KMS-11 (cell line): Measurements from ENCODE around the gene HNRNPDL.

Source experiments
- H2AFZ ChIP-seq: fragments of 200-600 bp; sonication (generic); 2 replicates; pipeline ENCODE4 v1.6.1; 2016; ENCODE audit warnings: antibody characterized with exemption, mixed run types, low read depth
- H3K27ac ChIP-seq: fragments of 200-600 bp; sonication (generic); 2 replicates; pipeline ENCODE4 v1.6.1; 2016; ENCODE audit warnings: mild to moderate bottlenecking, mixed run types
- H3K27me3 ChIP-seq: fragments of 200-600 bp; sonication (generic); 2 replicates; pipeline ENCODE4 v1.6.1; 2017; ENCODE audit warnings: mild to moderate bottlenecking, low read depth, mixed run types, moderate library complexity; ENCODE audit not compliant: insufficient read depth
- H3K36me3 ChIP-seq: fragments of 200-600 bp; sonication (generic); 2 replicates; pipeline ENCODE4 v1.6.1; 2017; ENCODE audit warnings: mild to moderate bottlenecking, mixed run types; ENCODE audit not compliant: insufficient read depth
- H3K4me1 ChIP-seq: fragments of 200-600 bp; sonication (generic); 2 replicates; pipeline ENCODE4 v1.6.1; 2016; ENCODE audit warnings: mild to moderate bottlenecking, low read depth, mixed run types; ENCODE audit not compliant: poor library complexity, severe bottlenecking
- H3K4me2 ChIP-seq: fragments of 200-600 bp; sonication (generic); 2 replicates; pipeline ENCODE4 v1.7.0; 2016; ENCODE audit warnings: mild to moderate bottlenecking, mixed run types
- H3K4me3 ChIP-seq: fragments of 200-600 bp; sonication (generic); IDR thresholded peaks from 2 replicates; pipeline ENCODE4 v1.6.1; 2017; ENCODE audit warnings: low read depth, low read length, mixed read lengths; ENCODE audit not compliant: insufficient read depth
- H3K79me2 ChIP-seq: fragments of 200-600 bp; sonication (generic); 2 replicates; pipeline ENCODE4 v1.6.1; 2016; ENCODE audit warnings: low read depth, mixed run types; ENCODE audit not compliant: insufficient read depth
- H3K9ac ChIP-seq: fragments of 200-600 bp; sonication (generic); 2 replicates; pipeline ENCODE4 v1.6.1; 2016; ENCODE audit warnings: mild to moderate bottlenecking, mixed run types
- H4K20me1 ChIP-seq: fragments of 200-600 bp; sonication (generic); 2 replicates; pipeline ENCODE4 v1.6.1; 2016; ENCODE audit warnings: mild to moderate bottlenecking, mixed run types; ENCODE audit not compliant: insufficient read depth
- CTCF ChIP-seq: fragments of 200-600 bp; sonication (generic); conservative IDR thresholded peaks from 2 replicates; pipeline ENCODE4 v1.6.1; 2017; ENCODE audit warnings: low read depth, mild to moderate bottlenecking, antibody characterized with exemption, low read length, moderate library complexity, mixed read lengths

HNRNPDL gene

GRCh38 chr4:82461710-82462109, 31.4 kb upstream of the HNRNPDL start:
- H3K79me2 ChIP-seq = no peaks in the 10 kb centered on the region
- H3K27me3 ChIP-seq = no peaks in the 10 kb centered on the region
- peaks cover 11% of the 10 kb centered on the region for H3K4me1 ChIP-seq
- peaks cover 5% of the 10 kb centered on the region; the same call in 1 of the 2 replicates for H3K36me3 ChIP-seq
- no peak overlapping the region for H3K9ac ChIP-seq
- no peak for TF ChIP-seq CTCF
- no peaks in the 10 kb centered on the region for H4K20me1 ChIP-seq
- H3K27ac ChIP-seq = no peak overlapping the region
- no peak overlapping the region for H2AFZ ChIP-seq
- no peak overlapping the region for H3K4me3 ChIP-seq
- H3K4me2 ChIP-seq = no peak overlapping the region

GRCh38 chr4:82458729-82459128, 28.5 kb upstream of the HNRNPDL start:
- Histone ChIP-seq H4K20me1 (no peaks in the 10 kb centered on the region), H3K4me2 (no peak overlapping the region), H3K27ac (no peak overlapping the region), H3K79me2 (no peaks in the 10 kb centered on the region; the same call in 1 of the 2 replicates), H2AFZ (no peak overlapping the region), H3K4me3 (no peak overlapping the region), H3K9ac (no peak overlapping the region), H3K27me3 (no peaks in the 10 kb centered on the region), H3K36me3 (peaks cover 5% of the 10 kb centered on the region; the same call in 1 of the 2 replicates), H3K4me1 (peaks cover 11% of the 10 kb centered on the region)
- TF ChIP-seq CTCF = no peak

- Histone ChIP-seq H3K36me3 (peaks cover 5% of the 10 kb centered on the region; the same call in 1 of the 2 replicates), H3K4me1 (peaks cover 5% of the 10 kb centered on the region)
These were observed 27.0 kb upstream of the HNRNPDL start for GRCh38 chr4:82457266-82457665.

GRCh38 chr4:82452026-82452425, 21.8 kb upstream of the HNRNPDL start:
- no peak overlapping the region for H3K9ac ChIP-seq
- no peaks in the 10 kb centered on the region for H3K27me3 ChIP-seq
- no peak for TF ChIP-seq CTCF
- H3K79me2 ChIP-seq = peaks cover 6% of the 10 kb centered on the region; the same call in 1 of the 2 replicates
- H3K4me1 ChIP-seq = no peaks in the 10 kb centered on the region
- H2AFZ ChIP-seq = no peak overlapping the region
- no peak overlapping the region for H3K4me2 ChIP-seq
- H3K36me3 ChIP-seq = no peaks in the 10 kb centered on the region; the same call in 1 of the 2 replicates
- H4K20me1 ChIP-seq = 0 out of 2 replicates have a peak, but pooled peaks cover 4% of the 10 kb centered on the region
- H3K27ac ChIP-seq = no peak overlapping the region
- no peak overlapping the region for H3K4me3 ChIP-seq

More at GRCh38 chr4:82457266-82457665, 27.0 kb upstream of the HNRNPDL start:
- no peaks in the 10 kb centered on the region for H3K27me3 ChIP-seq
- TF ChIP-seq CTCF = no peak
- H3K4me3 ChIP-seq = no peak overlapping the region
- no peaks in the 10 kb centered on the region for H4K20me1 ChIP-seq
- H3K9ac ChIP-seq = no peak overlapping the region
- H3K79me2 ChIP-seq = no peaks in the 10 kb centered on the region; the same call in 1 of the 2 replicates
- H2AFZ ChIP-seq = no peak overlapping the region
- H3K4me2 ChIP-seq = no peak overlapping the region
- H3K27ac ChIP-seq = no peak overlapping the region
